KMS-11 (cell line): Measurements from ENCODE around the gene CLEC4G.
"Not testable (repeated sequence)": the region's sequence is repeated elsewhere in the genome, so short reads cannot be mapped to it uniquely, and the experiment has no call there.

Experiments used
- H2AFZ ChIP-seq: fragments of 200-600 bp; sonication (generic); 2 replicates; pipeline ENCODE4 v1.6.1; 2016; ENCODE audit warnings: antibody characterized with exemption, mixed run types, low read depth
- H3K27ac ChIP-seq: fragments of 200-600 bp; sonication (generic); 2 replicates; pipeline ENCODE4 v1.6.1; 2016; ENCODE audit warnings: mild to moderate bottlenecking, mixed run types
- H3K27me3 ChIP-seq: fragments of 200-600 bp; sonication (generic); 2 replicates; pipeline ENCODE4 v1.6.1; 2017; ENCODE audit warnings: mild to moderate bottlenecking, low read depth, mixed run types, moderate library complexity; ENCODE audit not compliant: insufficient read depth
- H3K36me3 ChIP-seq: fragments of 200-600 bp; sonication (generic); 2 replicates; pipeline ENCODE4 v1.6.1; 2017; ENCODE audit warnings: mild to moderate bottlenecking, mixed run types; ENCODE audit not compliant: insufficient read depth
- H3K4me1 ChIP-seq: fragments of 200-600 bp; sonication (generic); 2 replicates; pipeline ENCODE4 v1.6.1; 2016; ENCODE audit warnings: mild to moderate bottlenecking, low read depth, mixed run types; ENCODE audit not compliant: poor library complexity, severe bottlenecking
- H3K4me2 ChIP-seq: fragments of 200-600 bp; sonication (generic); 2 replicates; pipeline ENCODE4 v1.7.0; 2016; ENCODE audit warnings: mild to moderate bottlenecking, mixed run types
- H3K4me3 ChIP-seq: fragments of 200-600 bp; sonication (generic); IDR thresholded peaks from 2 replicates; pipeline ENCODE4 v1.6.1; 2017; ENCODE audit warnings: low read depth, low read length, mixed read lengths; ENCODE audit not compliant: insufficient read depth
- H3K79me2 ChIP-seq: fragments of 200-600 bp; sonication (generic); 2 replicates; pipeline ENCODE4 v1.6.1; 2016; ENCODE audit warnings: low read depth, mixed run types; ENCODE audit not compliant: insufficient read depth
- H3K9ac ChIP-seq: fragments of 200-600 bp; sonication (generic); 2 replicates; pipeline ENCODE4 v1.6.1; 2016; ENCODE audit warnings: mild to moderate bottlenecking, mixed run types
- H4K20me1 ChIP-seq: fragments of 200-600 bp; sonication (generic); 2 replicates; pipeline ENCODE4 v1.6.1; 2016; ENCODE audit warnings: mild to moderate bottlenecking, mixed run types; ENCODE audit not compliant: insufficient read depth
- TF ChIP-seq, protein P1 (sequence below): fragments of 200-600 bp; sonication (generic); conservative IDR thresholded peaks from 2 replicates; pipeline ENCODE4 v1.6.1; 2017; ENCODE audit warnings: low read depth, mild to moderate bottlenecking, antibody characterized with exemption, low read length, moderate library complexity, mixed read lengths

CLEC4G gene

DNA sequence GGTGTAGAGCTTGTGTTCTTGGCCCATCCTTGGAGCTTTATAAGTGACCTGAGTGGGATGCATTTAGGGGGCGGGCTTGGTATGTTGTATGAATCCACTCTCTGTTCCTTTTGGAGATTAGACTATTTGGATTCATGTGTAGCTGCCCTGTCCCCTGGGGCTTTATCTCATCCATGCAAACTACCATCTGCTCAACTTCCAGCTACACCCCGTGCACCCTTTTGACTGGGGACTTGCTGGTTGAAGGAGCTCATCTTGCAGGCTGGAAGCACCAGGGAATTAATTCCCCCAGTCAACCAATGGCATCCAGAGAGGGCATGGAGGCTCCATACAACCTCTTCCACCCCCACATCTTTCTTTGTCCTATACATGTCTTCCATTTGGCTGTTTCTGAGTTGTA lies 37.3 kb upstream of the CLEC4G start:
- no peak overlapping the region for H3K9ac ChIP-seq
- H3K27me3 ChIP-seq, result peaks cover 54% of the 10 kb centered on the region
- no peaks in the 10 kb centered on the region for H4K20me1 ChIP-seq

DNA sequence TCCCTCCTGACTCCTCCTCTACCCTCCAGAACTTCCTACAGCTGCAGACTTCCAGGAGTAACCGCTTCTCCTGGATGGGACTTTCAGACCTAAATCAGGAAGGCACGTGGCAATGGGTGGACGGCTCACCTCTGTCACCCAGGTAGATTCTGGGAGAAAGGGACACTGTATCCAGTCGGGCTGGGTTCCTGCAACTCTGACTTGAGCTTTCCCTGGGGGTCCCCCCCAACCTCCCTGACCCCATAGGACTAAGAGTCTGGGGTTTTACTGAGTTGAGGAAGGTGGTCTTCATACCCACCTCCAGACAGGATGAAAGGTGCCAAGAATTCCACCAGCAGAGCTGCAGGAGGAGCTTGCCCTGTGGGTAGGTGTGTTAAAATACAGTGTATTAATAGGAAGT lies 35.6 kb upstream of the CLEC4G start:
- Histone ChIP-seq H3K27me3 (peaks cover 48% of the 10 kb centered on the region), H4K20me1 (no peaks in the 10 kb centered on the region), H3K36me3 (no peaks in the 10 kb centered on the region), H3K79me2 (no peaks in the 10 kb centered on the region), H3K4me1 (peaks cover 6% of the 10 kb centered on the region), H3K27ac (no peak overlapping the region), H3K4me2 (no peak overlapping the region), H3K9ac (no peak overlapping the region), H3K4me3 (no peak overlapping the region), H2AFZ (no peak overlapping the region)
- TF ChIP-seq, protein P1, sequence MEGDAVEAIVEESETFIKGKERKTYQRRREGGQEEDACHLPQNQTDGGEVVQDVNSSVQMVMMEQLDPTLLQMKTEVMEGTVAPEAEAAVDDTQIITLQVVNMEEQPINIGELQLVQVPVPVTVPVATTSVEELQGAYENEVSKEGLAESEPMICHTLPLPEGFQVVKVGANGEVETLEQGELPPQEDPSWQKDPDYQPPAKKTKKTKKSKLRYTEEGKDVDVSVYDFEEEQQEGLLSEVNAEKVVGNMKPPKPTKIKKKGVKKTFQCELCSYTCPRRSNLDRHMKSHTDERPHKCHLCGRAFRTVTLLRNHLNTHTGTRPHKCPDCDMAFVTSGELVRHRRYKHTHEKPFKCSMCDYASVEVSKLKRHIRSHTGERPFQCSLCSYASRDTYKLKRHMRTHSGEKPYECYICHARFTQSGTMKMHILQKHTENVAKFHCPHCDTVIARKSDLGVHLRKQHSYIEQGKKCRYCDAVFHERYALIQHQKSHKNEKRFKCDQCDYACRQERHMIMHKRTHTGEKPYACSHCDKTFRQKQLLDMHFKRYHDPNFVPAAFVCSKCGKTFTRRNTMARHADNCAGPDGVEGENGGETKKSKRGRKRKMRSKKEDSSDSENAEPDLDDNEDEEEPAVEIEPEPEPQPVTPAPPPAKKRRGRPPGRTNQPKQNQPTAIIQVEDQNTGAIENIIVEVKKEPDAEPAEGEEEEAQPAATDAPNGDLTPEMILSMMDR, result no peak

More for the DNA sequence above, 37.3 kb upstream of the CLEC4G start:
- Histone ChIP-seq H3K4me3 (no peak overlapping the region), H3K27ac (no peak overlapping the region), H3K4me1 (peaks cover 15% of the 10 kb centered on the region), H2AFZ (no peak overlapping the region), H3K4me2 (no peak overlapping the region), H3K36me3 (no peaks in the 10 kb centered on the region), H3K79me2 (no peaks in the 10 kb centered on the region)
- TF ChIP-seq, protein P1, result no peak

DNA sequence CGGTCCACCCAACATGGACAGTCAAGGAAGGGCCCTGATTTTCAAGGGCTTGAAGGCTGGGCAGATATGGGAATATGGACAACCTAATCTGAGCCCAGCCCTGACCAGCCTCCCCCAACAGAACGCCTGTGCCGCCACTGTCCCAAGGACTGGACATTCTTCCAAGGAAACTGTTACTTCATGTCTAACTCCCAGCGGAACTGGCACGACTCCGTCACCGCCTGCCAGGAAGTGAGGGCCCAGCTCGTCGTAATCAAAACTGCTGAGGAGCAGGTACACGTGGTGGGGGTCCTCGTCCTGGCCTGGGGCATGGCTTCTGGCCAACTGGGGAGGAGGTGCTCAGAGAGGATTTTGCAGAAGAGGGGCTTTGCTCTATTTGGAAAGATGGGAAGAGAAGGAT lies 34.6 kb upstream of the CLEC4G start:
- Histone ChIP-seq H4K20me1 (no peaks in the 10 kb centered on the region), H3K36me3 (no peaks in the 10 kb centered on the region), H3K79me2 (no peaks in the 10 kb centered on the region)

DNA sequence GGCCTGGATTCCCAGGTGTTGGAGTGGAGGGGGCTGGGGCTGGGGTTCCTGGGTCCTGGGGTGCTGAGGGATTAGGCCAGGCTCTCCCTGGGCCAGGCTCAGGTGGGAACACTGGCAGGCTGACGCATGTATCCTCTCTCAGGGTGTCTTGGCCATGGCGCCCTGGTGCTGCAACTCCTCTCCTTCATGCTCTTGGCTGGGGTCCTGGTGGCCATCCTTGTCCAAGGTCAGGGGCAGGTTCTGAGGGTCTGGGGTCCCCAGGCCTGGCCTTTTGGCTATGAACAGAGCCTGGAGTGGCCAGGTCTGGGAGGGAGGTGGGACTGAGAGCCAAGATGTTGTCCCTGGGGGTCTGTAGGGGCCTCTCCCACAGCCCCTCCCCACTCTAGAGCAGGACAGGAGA lies 33.1 kb upstream of the CLEC4G start:
- H3K4me1 ChIP-seq, H3K79me2 ChIP-seq: not testable (repeated sequence)

More for the DNA sequence above, 34.6 kb upstream of the CLEC4G start:
- Histone ChIP-seq H3K4me2 (no peak overlapping the region), H3K4me1 (no peaks in the 10 kb centered on the region), H3K4me3 (no peak overlapping the region), H3K27ac (no peak overlapping the region), H2AFZ (no peak overlapping the region), H3K27me3 (peaks cover 44% of the 10 kb centered on the region), H3K9ac (no peak overlapping the region)
- TF ChIP-seq, protein P1, result no peak

DNA sequence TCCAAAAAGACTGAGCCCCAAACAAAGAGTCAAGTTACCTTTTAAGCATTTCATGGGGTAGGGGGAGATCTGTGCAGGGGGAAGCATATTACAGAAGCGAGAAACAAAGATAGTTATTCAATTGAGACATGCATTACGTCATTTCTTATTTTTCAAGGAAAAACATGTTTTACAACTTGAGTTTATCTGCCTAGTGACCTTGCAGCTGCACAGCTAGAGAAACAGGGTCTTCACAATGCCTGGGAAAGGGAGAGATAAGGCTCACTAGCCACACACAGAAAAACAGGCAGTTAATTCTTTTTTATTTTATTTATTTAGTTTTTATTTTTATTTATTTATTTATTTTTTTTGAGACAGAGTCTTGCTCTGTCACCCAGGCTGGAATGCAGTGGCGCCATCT lies 32.2 kb upstream of the CLEC4G start:
- peaks cover 28% of the 10 kb centered on the region for H3K27me3 ChIP-seq
- not testable (repeated sequence) for H3K9ac ChIP-seq, H3K4me2 ChIP-seq, H4K20me1 ChIP-seq, H3K36me3 ChIP-seq, H3K4me1 ChIP-seq, H3K27ac ChIP-seq, H3K4me3 ChIP-seq, H2AFZ ChIP-seq, H3K79me2 ChIP-seq

More for the DNA sequence above, 33.1 kb upstream of the CLEC4G start:
- not testable (repeated sequence) for H2AFZ ChIP-seq, H3K9ac ChIP-seq, H3K27ac ChIP-seq, H3K4me3 ChIP-seq, H4K20me1 ChIP-seq, H3K4me2 ChIP-seq, H3K36me3 ChIP-seq
- peaks cover 37% of the 10 kb centered on the region for H3K27me3 ChIP-seq
